ENCODE measurements around the gene IFI6.

DNA sequence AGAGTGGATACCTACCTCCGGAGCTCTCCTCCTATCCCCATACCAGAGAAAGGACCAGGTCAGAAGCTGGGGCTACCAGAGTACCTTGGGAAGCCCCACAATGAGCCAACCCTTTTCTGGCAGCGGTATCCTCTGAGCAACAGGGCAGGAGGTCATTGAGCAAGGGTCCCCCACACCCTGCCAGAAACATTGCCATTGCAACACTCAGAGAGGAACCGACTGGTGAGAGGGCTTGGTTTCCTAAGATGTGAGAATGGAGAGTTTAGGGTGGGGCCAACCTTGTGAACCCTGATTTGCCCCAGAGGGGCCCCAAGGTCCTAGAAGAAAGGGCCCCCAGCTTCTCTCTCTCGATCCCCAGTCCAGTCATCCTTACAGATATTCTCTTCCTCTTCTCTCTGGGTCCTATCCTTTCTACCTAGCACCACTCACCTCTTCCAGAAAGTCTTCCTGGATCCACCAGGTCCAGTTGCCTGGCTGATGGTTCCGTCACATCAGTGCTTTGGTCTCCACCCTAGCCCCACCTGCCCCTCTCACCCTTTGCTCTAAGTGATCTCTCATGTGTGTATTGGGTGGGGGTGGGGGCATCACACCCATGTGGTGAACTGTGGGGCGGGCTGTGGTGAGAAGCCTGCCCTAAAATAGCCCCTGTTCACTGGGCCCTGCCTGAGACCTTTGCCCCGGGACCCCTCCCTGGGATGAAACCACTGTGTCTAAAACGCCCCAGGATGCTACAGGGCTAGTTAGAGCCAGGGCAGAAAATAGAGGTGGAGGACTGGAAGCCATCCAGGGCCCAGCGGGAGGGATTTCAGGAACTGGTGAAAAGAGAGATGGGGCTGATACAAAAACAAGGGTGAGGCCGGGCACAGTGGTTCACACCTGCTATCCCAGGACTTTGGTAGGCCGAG lies 45.7 kb downstream of the IFI6 start:
- TF ChIP-seq, protein P1, sequence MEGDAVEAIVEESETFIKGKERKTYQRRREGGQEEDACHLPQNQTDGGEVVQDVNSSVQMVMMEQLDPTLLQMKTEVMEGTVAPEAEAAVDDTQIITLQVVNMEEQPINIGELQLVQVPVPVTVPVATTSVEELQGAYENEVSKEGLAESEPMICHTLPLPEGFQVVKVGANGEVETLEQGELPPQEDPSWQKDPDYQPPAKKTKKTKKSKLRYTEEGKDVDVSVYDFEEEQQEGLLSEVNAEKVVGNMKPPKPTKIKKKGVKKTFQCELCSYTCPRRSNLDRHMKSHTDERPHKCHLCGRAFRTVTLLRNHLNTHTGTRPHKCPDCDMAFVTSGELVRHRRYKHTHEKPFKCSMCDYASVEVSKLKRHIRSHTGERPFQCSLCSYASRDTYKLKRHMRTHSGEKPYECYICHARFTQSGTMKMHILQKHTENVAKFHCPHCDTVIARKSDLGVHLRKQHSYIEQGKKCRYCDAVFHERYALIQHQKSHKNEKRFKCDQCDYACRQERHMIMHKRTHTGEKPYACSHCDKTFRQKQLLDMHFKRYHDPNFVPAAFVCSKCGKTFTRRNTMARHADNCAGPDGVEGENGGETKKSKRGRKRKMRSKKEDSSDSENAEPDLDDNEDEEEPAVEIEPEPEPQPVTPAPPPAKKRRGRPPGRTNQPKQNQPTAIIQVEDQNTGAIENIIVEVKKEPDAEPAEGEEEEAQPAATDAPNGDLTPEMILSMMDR (IDR thresholded peaks at IDR 0.05) = no peak
- no peak for TF ChIP-seq EZH2 (IDR thresholded peaks at IDR 0.05; ENCODE audit: borderline replicate concordance, insufficient read depth, low read depth, low read length, poor library complexity, severe bottlenecking)

Measured in B cell (primary cell).